SU-DHL-6 (cell line): ENCODE results near the gene PDE6G.

Source experiments
- H2AFZ ChIP-seq: fragments of 200-600 bp; sonication (generic); 2 replicates; pipeline ENCODE4 v1.6.1; 2014; ENCODE audit warnings: low read depth, mild to moderate bottlenecking, moderate library complexity, mixed read lengths, antibody characterized with exemption, low read length; ENCODE audit not compliant: severe bottlenecking
- H3F3A ChIP-seq: fragments of 200-600 bp; shearing (Covaris generic); 2 replicates; pipeline ENCODE4 v1.6.0; 2016; ENCODE audit warnings: antibody characterized with exemption, mild to moderate bottlenecking; ENCODE audit not compliant: insufficient read depth
- H3K27ac ChIP-seq: fragments of 200-600 bp; sonication (generic); 2 replicates; pipeline ENCODE4 v1.5.1; 2016; ENCODE audit warnings: low read depth, mild to moderate bottlenecking, low read length, moderate library complexity, mixed read lengths
- H3K27me3 ChIP-seq: fragments of 200-600 bp; sonication (generic), shearing (Covaris generic); 2 replicates; pipeline ENCODE4 v1.6.0; 2014; ENCODE audit warnings: mild to moderate bottlenecking, low read length
- H3K36me3 ChIP-seq: fragments of 200-600 bp; sonication (generic); 2 replicates; pipeline ENCODE4 v1.6.1; 2014; ENCODE audit warnings: mild to moderate bottlenecking, low read length, mixed read lengths
- H3K4me2 ChIP-seq: fragments of 300-600, 200-600 bp; shearing (Covaris generic), sonication (generic); 2 replicates; pipeline ENCODE4 v1.6.0; 2014; ENCODE audit warnings: low read length, low read depth, mild to moderate bottlenecking; ENCODE audit not compliant: poor library complexity, severe bottlenecking
- H3K4me3 ChIP-seq: fragments of 200-600 bp; sonication (generic); 2 replicates; pipeline ENCODE4 v1.5.1; 2014; ENCODE audit warnings: antibody characterized with exemption, low read length, mild to moderate bottlenecking, mixed read lengths; ENCODE audit not compliant: insufficient read depth, poor library complexity, severe bottlenecking
- H3K79me2 ChIP-seq: fragments of 200-600 bp; sonication (generic); 2 replicates; pipeline ENCODE4 v1.6.1; 2014; ENCODE audit warnings: mild to moderate bottlenecking, low read length, moderate library complexity; ENCODE audit not compliant: insufficient read depth
- H3K9ac ChIP-seq: fragments of 200-600 bp; sonication (generic); 2 replicates; pipeline ENCODE4 v1.7.0; 2014; ENCODE audit warnings: mild to moderate bottlenecking, low read length
- H3K9me2 ChIP-seq: fragments of 200-600 bp; sonication (generic); replicated peaks from 2 replicates; pipeline ENCODE4 v1.6.1; 2014; ENCODE audit warnings: low read length; ENCODE audit not compliant: insufficient read depth
- H3K9me3 ChIP-seq: fragments of 200-600 bp; sonication (generic); 2 replicates; pipeline ENCODE4 v1.6.1; 2014; ENCODE audit warnings: low read length, mixed read lengths; ENCODE audit not compliant: insufficient read depth
- H4K20me1 ChIP-seq: fragments of 200-600 bp; sonication (generic); 2 replicates; pipeline ENCODE4 v1.6.1; 2014; ENCODE audit warnings: low read depth, mild to moderate bottlenecking, antibody characterized with exemption, low read length, moderate library complexity, mixed read lengths
- EZH2phosphoT487 ChIP-seq: fragments of 200-600 bp; sonication (generic), shearing (Covaris generic); conservative IDR thresholded peaks from 2 replicates; pipeline ENCODE4 v1.6.1; 2018; ENCODE audit warnings: mild to moderate bottlenecking, antibody characterized with exemption, low read length, moderate library complexity, mixed read lengths
- TF ChIP-seq, protein P1 (sequence below): fragments of 200-600 bp; sonication (generic); IDR thresholded peaks from one replicate; pipeline ENCODE4 v1.5.1; 2017; ENCODE audit warnings: antibody characterized with exemption, mild to moderate bottlenecking, low read length, moderate library complexity; ENCODE audit not compliant: insufficient read depth, poor library complexity, severe bottlenecking

The PDE6G gene

GRCh38 chr17:81616877-81617276 lies 39.5 kb downstream of the PDE6G start:
- Histone ChIP-seq H3K27me3 (no peaks in the 10 kb centered on the region), H3K4me2 (no peak overlapping the region), H3K9ac (no peak overlapping the region), H3K27ac (no peak overlapping the region), H3K79me2 (peaks cover 20% of the 10 kb centered on the region), H4K20me1 (no peaks in the 10 kb centered on the region), H3K9me3 (no peaks in the 10 kb centered on the region), H3K9me2 (no peaks in the 10 kb centered on the region), H3K36me3 (no peaks in the 10 kb centered on the region; the same call in 1 of the 2 replicates), H3F3A (no peaks in the 10 kb centered on the region), H3K4me3 (no peak overlapping the region), H2AFZ (no peak overlapping the region)
- TF ChIP-seq EZH2phosphoT487 = no peak
- TF ChIP-seq, protein P1, sequence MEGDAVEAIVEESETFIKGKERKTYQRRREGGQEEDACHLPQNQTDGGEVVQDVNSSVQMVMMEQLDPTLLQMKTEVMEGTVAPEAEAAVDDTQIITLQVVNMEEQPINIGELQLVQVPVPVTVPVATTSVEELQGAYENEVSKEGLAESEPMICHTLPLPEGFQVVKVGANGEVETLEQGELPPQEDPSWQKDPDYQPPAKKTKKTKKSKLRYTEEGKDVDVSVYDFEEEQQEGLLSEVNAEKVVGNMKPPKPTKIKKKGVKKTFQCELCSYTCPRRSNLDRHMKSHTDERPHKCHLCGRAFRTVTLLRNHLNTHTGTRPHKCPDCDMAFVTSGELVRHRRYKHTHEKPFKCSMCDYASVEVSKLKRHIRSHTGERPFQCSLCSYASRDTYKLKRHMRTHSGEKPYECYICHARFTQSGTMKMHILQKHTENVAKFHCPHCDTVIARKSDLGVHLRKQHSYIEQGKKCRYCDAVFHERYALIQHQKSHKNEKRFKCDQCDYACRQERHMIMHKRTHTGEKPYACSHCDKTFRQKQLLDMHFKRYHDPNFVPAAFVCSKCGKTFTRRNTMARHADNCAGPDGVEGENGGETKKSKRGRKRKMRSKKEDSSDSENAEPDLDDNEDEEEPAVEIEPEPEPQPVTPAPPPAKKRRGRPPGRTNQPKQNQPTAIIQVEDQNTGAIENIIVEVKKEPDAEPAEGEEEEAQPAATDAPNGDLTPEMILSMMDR = no peak

DNA sequence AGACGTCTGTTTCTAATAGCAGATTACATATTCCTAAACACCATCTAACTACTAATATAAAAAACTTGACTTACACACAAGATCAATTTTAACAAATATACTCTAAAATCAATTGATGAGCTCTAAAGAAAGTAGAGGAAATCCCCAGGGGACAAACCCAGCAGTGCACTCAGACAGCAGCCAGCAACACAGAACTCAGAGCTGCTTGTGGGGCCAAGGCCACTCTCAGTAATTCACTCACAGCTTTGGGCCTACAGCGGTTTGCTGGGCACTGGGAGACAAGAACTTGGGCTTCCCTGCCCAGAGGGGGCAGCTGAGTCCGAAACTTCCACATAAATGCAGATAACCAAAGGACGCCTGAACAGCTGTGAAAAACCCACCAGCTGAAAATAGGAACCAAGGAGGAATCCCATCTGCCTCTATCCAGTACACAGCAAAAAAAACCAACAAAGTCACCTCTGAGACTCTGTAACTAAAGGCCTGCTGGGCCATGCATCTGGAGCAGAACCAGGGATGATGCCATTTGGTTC lies 40.9 kb downstream of the PDE6G start:
- Histone ChIP-seq H3K79me2 (peaks cover 20% of the 10 kb centered on the region), H3K9me2 (no peaks in the 10 kb centered on the region), H3K9me3 (no peaks in the 10 kb centered on the region), H3K36me3 (no peaks in the 10 kb centered on the region; the same call in 1 of the 2 replicates), H3K4me2 (no peak overlapping the region), H3K9ac (no peak overlapping the region), H3F3A (no peaks in the 10 kb centered on the region), H4K20me1 (no peaks in the 10 kb centered on the region), H3K27ac (no peak overlapping the region), H3K27me3 (no peaks in the 10 kb centered on the region), H3K4me3 (no peak overlapping the region), H2AFZ (no peak overlapping the region)
- TF ChIP-seq, protein P1 = no peak
- no peak for TF ChIP-seq EZH2phosphoT487

DNA sequence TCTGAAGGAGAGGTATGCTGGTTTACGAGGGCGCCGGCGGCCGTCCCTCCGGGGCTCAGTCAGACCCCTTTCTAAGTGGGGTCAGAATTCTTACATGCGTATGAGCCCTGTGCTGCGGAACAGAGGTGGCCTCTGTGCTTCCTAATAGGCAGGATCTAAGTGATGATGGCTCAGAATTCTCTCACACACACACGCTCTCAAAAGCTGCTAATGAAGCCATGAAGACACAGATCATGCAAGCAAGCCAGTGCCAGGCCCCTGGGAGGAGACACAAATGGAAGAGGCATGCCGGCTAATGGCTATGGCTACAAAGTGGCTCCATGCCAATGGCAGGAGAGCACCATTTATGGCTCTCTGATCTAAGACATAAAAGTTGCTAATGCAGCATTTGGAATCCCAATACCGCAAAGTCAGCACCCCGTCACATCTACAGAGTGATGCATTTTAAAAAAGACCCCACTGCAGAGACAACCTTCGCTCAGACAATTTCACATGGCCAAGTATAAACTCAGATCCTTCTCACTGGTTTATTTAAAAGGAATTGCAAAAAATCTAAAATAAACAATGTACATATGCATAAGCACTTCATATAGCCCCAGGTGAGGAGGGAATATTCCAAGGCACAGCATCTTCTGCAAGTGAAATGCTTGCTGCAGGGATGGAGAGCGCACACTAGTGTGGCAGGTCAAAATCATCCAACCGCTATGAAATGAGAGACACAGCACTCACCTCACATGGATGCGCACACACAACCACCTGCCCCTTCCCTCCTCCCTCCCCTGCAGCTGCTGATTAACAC lies 44.0 kb downstream of the PDE6G start:
- TF ChIP-seq, protein P1 = no peak
- TF ChIP-seq EZH2phosphoT487 = no peak
- Histone ChIP-seq H3K9me2 (no peaks in the 10 kb centered on the region), H3K79me2 (peaks cover 20% of the 10 kb centered on the region), H3K27ac (no peak overlapping the region), H2AFZ (no peak overlapping the region), H3K9ac (no peak overlapping the region), H3K9me3 (no peaks in the 10 kb centered on the region), H3K4me3 (no peak overlapping the region), H4K20me1 (no peaks in the 10 kb centered on the region), H3K36me3 (no peaks in the 10 kb centered on the region; the same call in 1 of the 2 replicates), H3K27me3 (no peaks in the 10 kb centered on the region), H3K4me2 (no peak overlapping the region), H3F3A (no peaks in the 10 kb centered on the region)
